Skeletal muscle tissue (tissue), 4 donors: Measurements from ENCODE around the gene NRG3. TPM values are rescaled to one million over a fixed set of nuclear protein-coding genes. Genes with fewer than 3 reads are reported as not detected.

Experiments
- H3K27ac ChIP-seq: one replicate; pipeline ENCODE4 v1.7.0; 2013; ENCODE audit warnings: mild to moderate bottlenecking, low read depth, low read length, inconsistent platforms
- H3K27me3 ChIP-seq, 3 donors: one replicate each; pipeline ENCODE4 v1.7.0; 2013; ENCODE audit warnings: low read length in 3 of 3; ENCODE audit not compliant: control insufficient read depth in 3 of 3, insufficient read depth in 3 of 3
- H3K36me3 ChIP-seq, 3 donors: one replicate each; pipeline ENCODE4 v1.7.0; 2013; ENCODE audit warnings: low read length in 3 of 3; ENCODE audit not compliant: control insufficient read depth in 3 of 3, insufficient read depth in 3 of 3
- H3K4me1 ChIP-seq, 3 donors: one replicate each; pipeline ENCODE4 v1.7.0; 2013; ENCODE audit warnings: low read length in 3 of 3, mild to moderate bottlenecking in 3 of 3; ENCODE audit not compliant: control insufficient read depth in 3 of 3, insufficient read depth in 3 of 3
- H3K4me3 ChIP-seq, 3 donors: one replicate each; pipeline ENCODE4 v1.7.0; 2013; ENCODE audit warnings: low read length in 3 of 3
- H3K9ac ChIP-seq, 3 donors: one replicate each; pipeline ENCODE4 v1.7.0; 2013; ENCODE audit warnings: low read length in 3 of 3, mild to moderate bottlenecking in 3 of 3, moderate library complexity in 2 of 3, low read depth in 1 of 3
- H3K9me3 ChIP-seq, 3 donors: one replicate each; pipeline ENCODE4 v1.7.0; 2013; ENCODE audit warnings: low read length in 3 of 3; ENCODE audit not compliant: control insufficient read depth in 3 of 3
- total RNA-seq: library from RNA; depleted of rRNA; stranded (reverse); fragments of >200 nt; gene quantifications from one replicate; pipeline ENCODE4 v1.2.3, GENCODE V29; 2014
- donor health status: Osteomylitis.

NRG3 gene
- total RNA-seq, 1 donor from 2014 or later: not detected

DNA sequence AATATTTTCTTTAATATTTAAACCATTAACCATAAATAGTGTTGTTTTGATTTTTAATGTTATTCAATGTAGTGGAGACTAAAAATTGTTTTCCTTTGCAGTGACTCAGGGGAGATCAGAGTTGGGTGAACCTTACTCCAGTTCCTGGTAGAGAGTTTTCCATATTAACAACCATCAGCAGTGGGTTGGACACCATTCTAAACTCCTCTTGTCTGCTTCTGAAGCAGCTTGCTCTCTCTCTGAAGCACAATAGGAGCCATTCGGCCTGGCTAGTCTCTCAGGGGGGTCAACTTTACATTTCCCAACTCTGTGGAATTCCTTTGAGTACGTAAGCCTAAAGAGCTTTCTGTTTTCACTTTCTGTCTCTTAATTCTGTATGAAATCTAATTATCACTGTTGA is 9.4 kb upstream of the NRG3 start:
- no peak overlapping the region for H3K9ac ChIP-seq
- no peaks in the 10 kb centered on the region for H3K9me3 ChIP-seq
- no peaks in the 10 kb centered on the region for H3K36me3 ChIP-seq
- H3K27ac ChIP-seq: no peak overlapping the region
- no peaks in the 10 kb centered on the region for H3K4me1 ChIP-seq
- no peak overlapping the region for H3K4me3 ChIP-seq
- peaks cover 0 to 2% (median 0%) of the 10 kb centered on the region in 3 donors for H3K27me3 ChIP-seq

DNA sequence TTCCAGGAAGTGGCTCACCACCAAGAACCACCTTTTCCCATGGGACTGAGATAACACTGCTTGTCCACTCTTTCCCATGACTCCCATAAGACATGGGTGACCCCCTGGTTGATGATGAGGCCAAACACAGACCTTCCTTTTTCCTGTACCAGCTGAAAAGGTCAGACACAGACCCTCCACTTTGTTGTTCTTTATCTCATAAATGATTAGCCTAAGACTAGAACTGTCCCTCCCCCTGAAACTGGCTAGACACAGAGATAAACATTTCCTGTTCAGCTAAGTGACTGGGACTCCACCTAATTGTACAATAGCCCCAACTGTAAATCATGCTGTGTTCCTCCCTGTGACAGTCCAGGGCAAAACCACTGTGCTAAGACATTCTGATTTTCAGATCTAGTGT is 8.2 kb upstream of the NRG3 start:
- Histone ChIP-seq H3K4me1 (no peaks in the 10 kb centered on the region), H3K4me3 (no peak overlapping the region), H3K9ac (no peak overlapping the region), H3K27ac (no peak overlapping the region), H3K27me3 (peaks cover 0 to 2% (median 0%) of the 10 kb centered on the region in 3 donors), H3K9me3 (no peaks in the 10 kb centered on the region), H3K36me3 (no peaks in the 10 kb centered on the region)

DNA sequence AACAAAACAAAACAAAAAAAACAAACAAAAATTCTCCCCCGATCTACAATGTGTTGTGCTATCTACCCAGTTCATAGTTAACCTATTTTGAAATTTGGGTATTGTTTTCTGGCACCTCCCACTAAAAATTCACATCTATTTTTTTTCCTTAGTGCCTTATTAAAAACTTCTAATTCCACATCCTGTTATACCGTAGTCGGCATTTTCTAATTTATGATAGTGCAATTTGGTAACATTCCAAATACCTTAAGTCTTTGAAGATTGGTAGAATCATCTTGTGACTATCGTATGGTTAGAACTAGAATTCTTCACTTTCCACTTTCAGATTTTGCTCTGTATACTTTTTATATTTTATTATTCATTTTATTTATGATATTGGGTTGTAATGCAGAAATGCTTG is 4.5 kb upstream of the NRG3 start:
- H3K9ac ChIP-seq: no peak overlapping the region
- H3K36me3 ChIP-seq: no peaks in the 10 kb centered on the region
- no peak overlapping the region for H3K4me3 ChIP-seq
- no peaks in the 10 kb centered on the region for H3K9me3 ChIP-seq
- no peak overlapping the region for H3K27ac ChIP-seq
- peaks cover 0 to 7% (median 0%) of the 10 kb centered on the region in 3 donors for H3K4me1 ChIP-seq
- peaks cover 14 to 27% (median 18%) of the 10 kb centered on the region in 3 donors for H3K27me3 ChIP-seq

DNA sequence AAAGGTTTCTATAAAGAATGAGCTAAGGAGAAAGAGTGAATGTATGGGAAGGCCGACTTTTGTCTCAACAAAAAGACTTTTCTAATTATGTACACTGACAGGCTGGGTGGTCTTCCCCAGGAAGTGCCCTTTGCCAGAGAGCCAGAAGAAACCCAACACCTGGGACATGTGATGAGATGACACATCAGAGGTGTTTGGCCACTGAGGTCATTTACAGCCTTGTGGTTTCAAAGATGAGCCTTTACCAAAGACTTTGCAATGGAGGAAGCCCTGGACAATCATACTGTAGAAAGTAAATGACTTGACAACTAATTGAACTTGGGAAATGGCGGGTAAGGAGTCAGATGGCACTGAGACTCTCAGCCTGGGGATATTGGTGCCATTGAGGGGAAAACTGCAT is 3.4 kb upstream of the NRG3 start:
- Histone ChIP-seq H3K27me3 (peaks cover 24 to 38% (median 28%) of the 10 kb centered on the region in 3 donors), H3K4me1 (peaks cover 0 to 13% (median 7%) of the 10 kb centered on the region in 3 donors), H3K9ac (no peak overlapping the region), H3K9me3 (no peaks in the 10 kb centered on the region), H3K27ac (no peak overlapping the region), H3K36me3 (no peaks in the 10 kb centered on the region), H3K4me3 (no peak overlapping the region)

DNA sequence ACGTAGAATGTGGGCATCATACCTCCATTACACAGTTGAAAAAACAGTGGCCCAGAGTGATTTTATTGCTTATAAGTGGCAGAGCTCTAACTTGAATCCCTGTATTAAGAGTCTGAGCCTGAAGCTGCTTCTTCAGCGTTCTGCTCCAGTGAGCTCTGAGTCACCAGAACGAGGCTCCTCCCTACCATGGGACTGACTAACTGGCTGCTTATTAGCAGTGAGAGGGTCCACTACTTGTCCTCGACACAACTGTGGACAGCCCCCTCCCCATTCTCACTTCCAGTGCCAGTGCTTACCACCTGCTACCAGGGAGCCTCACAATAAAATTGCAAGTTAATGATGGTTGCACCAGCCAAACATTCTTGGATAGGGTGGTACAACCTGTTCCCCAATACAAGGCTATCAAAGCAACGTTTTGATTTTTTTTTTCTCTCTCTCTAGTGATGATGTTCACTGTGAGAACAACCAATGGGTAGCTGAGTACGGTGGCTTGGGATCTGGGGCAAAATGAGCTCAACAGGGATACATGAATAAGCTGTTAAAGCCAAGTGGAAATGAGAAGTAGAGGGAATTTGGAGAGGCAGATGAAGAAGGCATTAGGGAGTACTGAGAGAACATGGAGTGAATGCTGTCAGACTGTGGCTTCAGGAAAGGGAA is 2.7 kb upstream of the NRG3 start:
- Histone ChIP-seq H3K27me3 (peaks cover 32 to 46% (median 34%) of the 10 kb centered on the region in 3 donors), H3K9ac (no peak overlapping the region)

GRCh38 chr10:81873231-81873931 is 1.6 kb upstream of the NRG3 start:
- peaks cover 39 to 52% (median 44%) of the 10 kb centered on the region in 3 donors for H3K27me3 ChIP-seq

More for the DNA sequence above, 2.7 kb upstream of the NRG3 start:
- H3K27ac ChIP-seq: no peak overlapping the region
- no peak overlapping the region for H3K4me3 ChIP-seq
- peaks cover 0 to 13% (median 9%) of the 10 kb centered on the region in 3 donors for H3K4me1 ChIP-seq
- H3K36me3 ChIP-seq: no peaks in the 10 kb centered on the region
- H3K9me3 ChIP-seq: no peaks in the 10 kb centered on the region

GRCh38 chr10:81873932-81874816 is 820 bp upstream of the NRG3 start:
- Histone ChIP-seq H3K36me3 (no peaks in the 10 kb centered on the region), H3K4me3 (no peak overlapping the region), H3K9ac (no peak overlapping the region), H3K27me3 (peaks cover 39 to 52% (median 44%) of the 10 kb centered on the region in 3 donors), H3K9me3 (no peaks in the 10 kb centered on the region), H3K27ac (no peak overlapping the region), H3K4me1 (peaks cover 0 to 13% (median 9%) of the 10 kb centered on the region in 3 donors)

More at GRCh38 chr10:81873231-81873931, 1.6 kb upstream of the NRG3 start:
- Histone ChIP-seq H3K27ac (no peak overlapping the region), H3K9ac (no peak overlapping the region), H3K36me3 (no peaks in the 10 kb centered on the region), H3K4me3 (no peak overlapping the region), H3K9me3 (no peaks in the 10 kb centered on the region), H3K4me1 (peaks cover 0 to 13% (median 9%) of the 10 kb centered on the region in 3 donors)

DNA sequence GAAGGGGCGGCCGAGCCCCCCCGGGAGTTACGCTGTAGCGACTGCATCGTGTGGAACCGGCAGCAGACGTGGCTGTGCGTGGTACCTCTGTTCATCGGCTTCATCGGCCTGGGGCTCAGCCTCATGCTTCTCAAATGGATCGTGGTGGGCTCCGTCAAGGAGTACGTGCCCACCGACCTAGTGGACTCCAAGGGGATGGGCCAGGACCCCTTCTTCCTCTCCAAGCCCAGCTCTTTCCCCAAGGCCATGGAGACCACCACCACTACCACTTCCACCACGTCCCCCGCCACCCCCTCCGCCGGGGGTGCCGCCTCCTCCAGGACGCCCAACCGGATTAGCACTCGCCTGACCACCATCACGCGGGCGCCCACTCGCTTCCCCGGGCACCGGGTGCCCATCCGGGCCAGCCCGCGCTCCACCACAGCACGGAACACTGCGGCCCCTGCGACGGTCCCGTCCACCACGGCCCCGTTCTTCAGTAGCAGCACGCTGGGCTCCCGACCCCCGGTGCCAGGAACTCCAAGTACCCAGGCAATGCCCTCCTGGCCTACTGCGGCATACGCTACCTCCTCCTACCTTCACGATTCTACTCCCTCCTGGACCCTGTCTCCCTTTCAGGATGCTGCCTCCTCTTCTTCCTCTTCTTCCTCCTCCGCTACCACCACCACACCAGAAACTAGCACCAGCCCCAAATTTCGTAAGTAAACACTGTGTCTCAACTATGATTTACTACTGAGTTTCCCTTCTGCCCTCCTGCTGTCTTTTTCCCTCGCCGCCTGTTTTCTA is 666 bp downstream of the NRG3 start:
- Histone ChIP-seq H3K27ac (no peak overlapping the region), H3K27me3 (peaks cover 39 to 52% (median 44%) of the 10 kb centered on the region in 3 donors), H3K36me3 (no peaks in the 10 kb centered on the region), H3K4me3 (no peak overlapping the region), H3K9ac (no peak overlapping the region), H3K4me1 (peaks cover 0 to 13% (median 9%) of the 10 kb centered on the region in 3 donors), H3K9me3 (no peaks in the 10 kb centered on the region)
